Activated T-cell treated with anti-CD3 and anti-CD28 coated beads for 1 hour (primary cell): Measurements from ENCODE around the gene GDPD5.

Experiments
- DNase-seq: peaks from one replicate; pipeline ENCODE4 v3.0.0-alpha.2; 2020; ENCODE audit warnings: low read depth

GDPD5 gene

GRCh38 chr11:75490221-75491181 is 35.2 kb downstream of the GDPD5 start:
- no peak for DNase-seq

GRCh38 chr11:75487365-75487764 is 38.4 kb downstream of the GDPD5 start:
- no peak for DNase-seq

- DNase-seq = no peak
These were observed 40.0 kb downstream of the GDPD5 start for GRCh38 chr11:75485742-75486141.

DNA sequence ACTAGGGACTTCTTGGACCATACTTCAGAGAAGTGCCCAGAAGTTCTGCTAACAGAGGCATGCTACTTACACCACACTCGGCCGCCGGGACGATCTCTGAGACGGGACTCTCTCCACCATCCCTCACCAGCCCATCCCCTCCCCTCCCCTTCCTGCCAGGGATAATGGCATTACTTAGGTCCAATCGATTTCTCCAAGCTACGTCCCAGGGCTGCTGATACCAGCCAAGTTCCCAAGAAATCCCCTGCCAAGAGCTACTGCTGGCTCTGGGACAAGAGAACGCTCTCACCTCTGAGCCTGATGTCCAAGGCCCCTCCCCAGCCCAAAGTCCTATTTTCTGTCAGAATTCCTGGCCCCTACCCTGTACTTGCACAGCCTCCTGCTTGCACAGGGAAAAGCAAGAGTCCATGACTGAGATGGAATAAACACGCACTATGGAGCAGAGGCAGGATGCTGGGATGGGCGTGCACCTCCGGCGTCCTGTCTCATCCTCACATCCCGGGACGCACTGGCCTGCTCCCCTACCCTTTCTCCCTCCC is 42.7 kb downstream of the GDPD5 start:
- no peak for DNase-seq

DNA sequence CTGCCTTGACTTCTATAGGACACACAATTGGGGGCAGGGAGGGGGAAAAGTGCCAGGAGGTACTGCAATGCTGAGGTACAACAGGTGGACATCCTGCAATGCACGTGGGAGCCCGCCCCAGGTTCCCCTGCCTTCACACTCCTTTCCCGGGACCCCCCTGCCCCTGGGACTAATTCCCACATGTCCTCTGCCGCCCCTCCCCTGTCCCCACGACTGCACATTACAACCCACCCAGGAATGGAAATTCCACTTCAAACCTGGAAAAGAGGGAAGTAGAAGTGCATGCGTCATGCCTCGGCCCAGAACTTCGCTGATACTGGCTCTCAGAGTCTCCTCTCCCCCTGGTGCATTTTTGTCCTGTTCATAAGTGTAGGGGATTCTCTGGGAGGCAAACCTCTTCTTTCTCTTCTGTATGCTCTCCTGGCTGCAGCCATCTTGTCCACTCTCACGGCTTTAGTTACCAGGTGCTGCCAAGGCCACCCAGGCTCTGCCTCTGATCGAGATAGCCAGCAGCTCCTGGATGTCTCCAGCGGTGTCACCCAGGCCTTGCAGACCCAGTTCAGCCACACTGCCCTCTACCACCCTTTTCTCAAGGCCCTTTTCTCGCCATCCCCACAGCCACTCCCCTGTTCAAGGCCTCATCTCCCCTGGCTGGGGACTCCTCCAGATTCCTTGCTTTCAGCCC is 43.7 kb downstream of the GDPD5 start:
- DNase-seq = no peak

DNA sequence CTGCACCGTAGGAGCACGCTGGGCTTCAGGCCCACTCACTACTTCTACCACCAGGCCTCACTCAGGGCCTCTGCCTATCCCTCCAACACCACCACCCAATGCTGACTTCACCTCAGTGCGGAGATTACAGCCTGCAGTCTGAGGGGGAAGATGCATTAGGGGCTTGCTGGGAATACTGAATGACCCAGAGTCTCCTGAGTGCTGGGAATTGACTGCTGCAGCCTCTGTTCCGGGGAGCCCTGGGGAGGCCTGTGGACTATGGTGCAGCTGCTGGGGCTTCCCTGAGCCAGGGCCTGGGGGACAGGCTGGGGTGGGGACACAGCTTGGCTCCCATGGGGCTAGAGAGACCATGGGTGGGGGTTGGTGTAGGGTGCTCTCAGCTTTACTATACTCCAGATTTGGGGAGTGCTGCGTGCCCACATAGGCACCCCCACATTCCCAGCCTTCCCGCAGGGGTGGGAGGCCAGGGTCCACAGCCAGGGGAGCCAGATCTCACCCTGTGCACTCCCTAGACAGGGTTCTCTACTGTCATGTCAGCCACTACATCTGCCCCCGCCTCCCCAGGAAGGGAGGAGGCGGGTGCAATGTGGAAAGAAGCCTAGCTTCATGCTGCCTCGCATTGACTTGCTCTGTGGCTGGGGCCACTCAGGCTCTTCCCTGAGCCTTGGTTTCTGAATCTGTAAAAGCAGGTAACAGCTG is 44.4 kb downstream of the GDPD5 start:
- no peak for DNase-seq

- DNase-seq = no peak
These were observed 45.3 kb downstream of the GDPD5 start for GRCh38 chr11:75480185-75481175.

GRCh38 chr11:75479597-75480145 is 46.1 kb downstream of the GDPD5 start:
- DNase-seq = no peak

- no peak for DNase-seq
These were observed 46.8 kb downstream of the GDPD5 start for GRCh38 chr11:75478783-75479596.

DNA sequence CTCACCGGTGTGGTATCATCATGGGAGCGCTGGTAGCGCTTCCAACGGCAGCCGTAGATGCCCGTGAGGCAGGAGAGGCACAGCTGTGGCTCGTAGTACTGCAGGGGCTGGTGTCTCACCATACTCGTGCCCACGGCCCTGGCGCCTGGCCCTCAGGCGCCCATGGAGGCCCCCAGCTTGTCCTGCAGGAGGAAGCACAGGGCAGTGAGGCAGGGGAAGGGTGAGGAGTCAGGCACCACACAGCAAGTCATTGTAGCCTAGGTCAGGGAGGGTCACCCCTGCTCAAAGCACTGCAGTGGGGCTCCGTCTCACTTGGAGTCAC is 48.2 kb downstream of the GDPD5 start:
- DNase-seq = no peak

DNA sequence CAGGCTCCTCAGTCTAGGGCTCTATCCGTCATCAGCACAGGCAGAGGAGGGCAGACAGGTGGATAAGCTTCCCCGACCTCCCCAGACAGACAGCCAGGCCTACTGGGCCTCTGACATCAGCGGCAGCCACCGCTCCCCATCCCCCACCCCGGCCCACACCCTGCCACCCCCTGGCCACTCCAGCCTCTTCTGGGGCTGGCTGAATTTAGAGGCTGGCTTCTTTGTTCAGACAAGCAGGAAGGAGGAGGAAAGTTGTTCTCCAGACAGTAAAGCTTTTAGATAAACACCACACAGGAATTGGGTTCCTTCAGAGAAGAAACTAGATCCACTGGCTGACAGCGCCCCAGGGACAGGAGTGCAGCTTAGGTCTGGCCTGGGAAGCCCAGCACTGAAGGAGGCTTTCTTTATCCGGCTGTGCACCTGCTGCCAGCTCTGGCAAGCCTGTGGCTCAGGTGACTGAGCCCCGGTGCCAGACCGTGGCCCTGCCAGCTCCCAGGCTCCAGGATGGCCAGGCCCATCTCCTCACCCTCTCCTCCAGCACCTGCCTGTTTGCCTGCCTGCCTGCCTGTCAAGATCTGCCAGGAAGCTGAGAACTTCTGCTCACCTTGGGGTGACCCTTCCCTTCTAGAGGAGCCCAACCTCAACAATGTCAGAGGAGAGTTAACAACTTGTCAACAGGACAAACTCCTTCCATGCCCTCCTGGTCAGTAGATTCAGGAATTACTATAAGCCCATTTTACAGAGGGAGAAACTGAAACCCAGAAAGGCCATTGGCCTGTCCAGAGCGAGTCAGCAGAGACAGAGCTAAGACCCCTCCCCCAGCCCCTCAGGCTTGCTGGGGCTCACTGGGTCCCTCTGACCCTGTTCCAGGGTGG is 48.8 kb downstream of the GDPD5 start:
- DNase-seq = no peak

GRCh38 chr11:75475767-75476650 is 49.7 kb downstream of the GDPD5 start:
- no peak for DNase-seq

DNA sequence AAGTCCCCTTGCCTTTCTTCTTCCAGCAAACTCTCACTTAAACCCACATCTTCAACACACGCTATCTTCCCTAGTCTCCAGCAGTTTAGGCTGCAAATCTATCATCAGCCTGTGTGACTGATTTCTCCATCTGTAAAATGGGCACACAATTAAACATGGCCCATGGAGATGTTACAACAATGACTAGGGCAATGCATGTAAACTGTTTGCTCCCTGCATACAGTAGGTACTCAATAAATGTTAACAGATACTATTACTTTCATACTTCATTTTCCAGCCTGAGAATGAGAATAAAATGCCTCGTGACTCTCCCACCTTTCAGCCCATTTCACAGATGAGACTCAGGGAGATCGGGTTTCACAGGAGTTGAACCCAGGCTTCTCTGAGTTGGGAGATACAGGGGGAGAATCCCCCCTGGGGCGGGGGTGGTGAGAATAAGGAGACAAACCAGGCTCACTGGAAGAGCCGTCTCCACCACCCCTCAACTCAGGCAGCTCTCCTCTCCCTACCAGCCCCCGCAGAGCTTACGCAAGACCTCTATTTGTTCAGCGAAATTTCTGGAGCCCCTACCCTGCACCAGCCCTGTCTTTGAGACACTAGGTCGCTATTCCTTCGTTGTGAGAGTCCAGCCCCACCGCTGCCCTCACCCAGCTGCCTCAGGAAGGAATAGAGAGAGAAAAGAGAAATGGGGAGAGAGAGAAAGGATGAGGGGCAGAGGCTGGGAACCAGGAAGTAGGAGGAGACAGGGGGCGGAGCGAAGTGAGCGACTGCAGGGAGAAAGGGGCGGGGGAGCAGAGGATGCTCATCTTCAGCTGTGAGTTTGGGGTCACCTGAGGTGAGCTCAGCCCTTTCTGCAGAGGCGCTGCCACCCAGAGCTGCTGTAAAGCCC is 50.6 kb downstream of the GDPD5 start:
- peak; percentile 44 for DNase-seq

- DNase-seq = no peak
These were observed 51.5 kb downstream of the GDPD5 start for GRCh38 chr11:75474240-75474639.

DNA sequence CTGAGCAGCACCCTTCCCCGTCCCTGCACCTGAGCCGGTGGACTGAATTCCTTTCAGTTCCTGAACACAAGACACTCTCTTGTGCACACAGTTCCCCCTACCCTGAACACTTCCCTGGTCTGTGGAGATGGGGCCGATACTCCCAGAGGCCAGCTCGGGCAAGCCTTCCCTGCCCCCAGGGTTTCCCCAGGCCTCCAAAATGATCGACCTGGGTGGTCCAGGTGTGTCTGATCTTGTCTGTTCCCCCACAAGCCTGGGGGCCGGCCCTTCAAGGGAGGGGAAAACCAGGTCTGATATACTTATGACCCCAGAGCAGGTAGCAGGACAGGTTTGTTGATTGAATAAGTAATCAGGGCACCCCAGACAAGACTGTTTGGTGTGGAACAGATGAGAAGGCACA is 52.1 kb downstream of the GDPD5 start:
- no peak for DNase-seq

GRCh38 chr11:75472081-75472732 is 53.5 kb downstream of the GDPD5 start:
- no peak for DNase-seq
